ENCODE data around the gene RIMBP3C.
"Not testable (repeated sequence)": the region's sequence is repeated elsewhere in the genome, so short reads cannot be mapped to it uniquely, and the experiment has no call there.

DNA sequence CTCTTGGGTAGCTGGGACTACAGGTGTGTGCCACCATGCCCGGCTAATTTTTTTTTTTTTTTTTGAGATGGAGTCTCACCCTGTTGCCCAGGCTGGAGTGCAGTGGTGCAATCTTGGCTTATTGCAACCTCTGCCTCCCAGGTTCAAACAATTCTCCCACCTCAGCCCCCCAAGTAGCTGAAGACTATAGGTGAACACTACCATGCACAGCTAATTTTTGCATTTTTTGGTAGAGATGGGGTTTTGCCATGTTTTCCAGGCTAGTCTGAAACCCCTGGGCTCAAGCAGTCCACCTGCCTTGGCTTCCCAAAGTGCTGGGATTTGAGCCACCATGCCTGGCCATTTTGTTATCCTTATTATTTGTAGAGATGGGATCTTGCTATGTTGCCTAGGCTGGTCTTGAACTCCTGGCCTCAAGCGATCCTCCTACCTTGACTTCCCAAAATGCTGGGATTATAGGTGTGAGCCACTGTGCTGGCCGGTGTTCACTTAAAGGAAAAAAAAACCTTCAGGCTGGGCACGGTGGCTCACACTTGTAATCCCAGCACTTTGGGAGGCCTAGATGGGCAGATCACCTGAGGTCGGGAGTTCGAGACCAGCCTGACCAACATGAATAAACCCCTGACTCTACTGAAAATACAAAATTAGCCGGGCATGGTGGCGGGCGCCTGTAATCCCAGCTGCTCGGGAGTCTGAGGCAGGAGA is 29.9 kb upstream of the RIMBP3C start:
- TF ChIP-seq SUZ12 (IDR thresholded peaks at IDR 0.05); NFRKB (IDR thresholded peaks at IDR 0.05); BHLHE40 (IDR thresholded peaks at IDR 0.05; ENCODE audit: borderline replicate concordance); FOXA1 (IDR thresholded peaks at IDR 0.05); SP1 (IDR thresholded peaks at IDR 0.05); FOXK2 (IDR thresholded peaks at IDR 0.05); ELF4 (IDR thresholded peaks at IDR 0.05); ARNT (IDR thresholded peaks at IDR 0.05); LEF1 (IDR thresholded peaks at IDR 0.05; ENCODE audit: borderline replicate concordance); HDGF (IDR thresholded peaks at IDR 0.05; ENCODE audit: borderline replicate concordance); FOXM1 (IDR thresholded peaks at IDR 0.05; ENCODE audit: borderline replicate concordance); L3MBTL2 (conservative IDR thresholded peaks at IDR 0.05): not testable (repeated sequence)
- TF ChIP-seq, protein P1, sequence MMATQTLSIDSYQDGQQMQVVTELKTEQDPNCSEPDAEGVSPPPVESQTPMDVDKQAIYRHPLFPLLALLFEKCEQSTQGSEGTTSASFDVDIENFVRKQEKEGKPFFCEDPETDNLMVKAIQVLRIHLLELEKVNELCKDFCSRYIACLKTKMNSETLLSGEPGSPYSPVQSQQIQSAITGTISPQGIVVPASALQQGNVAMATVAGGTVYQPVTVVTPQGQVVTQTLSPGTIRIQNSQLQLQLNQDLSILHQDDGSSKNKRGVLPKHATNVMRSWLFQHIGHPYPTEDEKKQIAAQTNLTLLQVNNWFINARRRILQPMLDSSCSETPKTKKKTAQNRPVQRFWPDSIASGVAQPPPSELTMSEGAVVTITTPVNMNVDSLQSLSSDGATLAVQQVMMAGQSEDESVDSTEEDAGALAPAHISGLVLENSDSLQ (IDR thresholded peaks at IDR 0.05) = not testable (repeated sequence)

Data from HEK293T (cell line).